HepG2 (cell line): ENCODE results near the gene EEPD1. TPM values are rescaled to one million over a fixed set of nuclear protein-coding genes. Genes with fewer than 3 reads are reported as not detected.

Experiments
- ATAC-seq: fragments of 200-7000 bp; cut with Tn5 transposase; 3 replicates; pipeline ENCODE4 v1.9.1; 2020; ENCODE audit warnings: mild to moderate bottlenecking, moderate library complexity
- BruUV-seq: library from RNA; stranded (reverse); fragments of 400-500 nt; replicated peaks from 2 replicates; lab custom pipeline; 2021; lab: Mats Ljungman, UMichigan
- CTCF ChIA-PET: fragments of 300-600 bp; formaldehyde crosslinking; extraction: SDS; loops from one replicate; lab custom pipeline; 2021; ENCODE audit warnings: low total read pairs, inconsistent platforms, low intra/inter-chr PET ratio; lab: Yijun Ruan, JAX
- POLR2A ChIA-PET: fragments of 350-600 bp; sonication (Branson Sonifier 250); formaldehyde crosslinking; loops from one replicate; lab custom pipeline; 2020; ENCODE audit warnings: antibody characterized with exemption, inconsistent platforms; lab: Yijun Ruan, JAX
- DNase-seq: peaks from one replicate; pipeline ENCODE4 v3.0.0-alpha.2; 2015; ENCODE audit warnings: low spot score
- FAIRE-seq: peaks from 3 replicates; lab custom pipeline; 2011; peaks lifted over from hg19 to GRCh38; lab: Jason Lieb, UNC
- H2AFZ ChIP-seq: one replicate; pipeline ENCODE4 v1.6.1; 2011; ENCODE audit warnings: low read length, inconsistent platforms
- H3K27ac ChIP-seq: fragments of 300-600 bp; 3 replicates; pipeline ENCODE4 v1.8.0; 2011; ENCODE audit warnings: mixed run types, mild to moderate bottlenecking, mixed read lengths, low read length, inconsistent platforms; ENCODE audit not compliant: insufficient read depth; ENCODE audit errors: extremely low read length
- H3K27me3 ChIP-seq, 2 experiments: fragments of 200-600 bp in 1 of 2; 2 replicates in 1 of 2; 3 replicates in 1 of 2; pipeline versions ENCODE4 v1.6.0 to v1.8.0; 2011; ENCODE audit warnings: low read length in 2 of 2, mild to moderate bottlenecking in 2 of 2, moderate library complexity in 2 of 2, inconsistent platforms in 1 of 2; ENCODE audit not compliant: insufficient read depth in 2 of 2, control insufficient read depth in 1 of 2
- H3K36me3 ChIP-seq, 2 experiments: fragments of 200-600 bp in 1 of 2; replicated peaks in 1 of 2; 2 replicates in 1 of 2; 3 replicates in 1 of 2; pipeline versions ENCODE4 v1.5.1 to v1.8.0; 2011; ENCODE audit warnings: low read length in 2 of 2, inconsistent platforms in 1 of 2; ENCODE audit not compliant: insufficient read depth in 2 of 2, control insufficient read depth in 1 of 2
- H3K4me1 ChIP-seq: 2 replicates; pipeline ENCODE4 v1.5.1; 2012; ENCODE audit warnings: low read length, inconsistent platforms; ENCODE audit not compliant: insufficient read depth
- H3K4me2 ChIP-seq: 2 replicates; pipeline ENCODE4 v1.6.0; 2011; ENCODE audit warnings: low read depth, low read length, inconsistent platforms
- H3K4me3 ChIP-seq, 3 experiments: fragments of 200-600 bp in 1 of 3; sonication (generic), shearing (Covaris generic) in 1 of 3; replicated peaks in 1 of 3; 2 replicates each; pipeline ENCODE4 v1.5.1; 2011 to 2016; ENCODE audit warnings: low read length in 3 of 3, inconsistent platforms in 2 of 3, low read depth in 2 of 3, mild to moderate bottlenecking in 2 of 3, control low read depth in 1 of 3, mixed read lengths in 1 of 3; ENCODE audit not compliant: insufficient read depth in 1 of 3
- H3K79me2 ChIP-seq: one replicate; pipeline ENCODE4 v1.6.1; 2011; ENCODE audit warnings: low read length, inconsistent platforms; ENCODE audit not compliant: insufficient read depth
- H3K9ac ChIP-seq: 2 replicates; pipeline ENCODE4 v1.6.0; 2011; ENCODE audit warnings: mild to moderate bottlenecking, low read depth, low read length, inconsistent platforms; ENCODE audit not compliant: insufficient read depth
- H3K9me3 ChIP-seq: 2 replicates; pipeline ENCODE4 v1.5.1; 2012; ENCODE audit warnings: mild to moderate bottlenecking, low read length
- H4K20me1 ChIP-seq: 2 replicates; pipeline ENCODE4 v1.6.0; 2011; ENCODE audit warnings: inconsistent platforms, mild to moderate bottlenecking, low read length, moderate library complexity; ENCODE audit not compliant: insufficient read depth
- DPF2 ChIP-seq: sonication (generic); formaldehyde crosslinking; IDR thresholded peaks from 2 replicates; pipeline ENCODE4 v1.4.0; 2020; ENCODE audit warnings: mild to moderate bottlenecking, low read depth, missing genetic modification reagents, borderline replicate concordance
- GATA4 ChIP-seq: sonication (generic); IDR thresholded peaks from 2 replicates; pipeline ENCODE4 v1.6.1; 2016; ENCODE audit warnings: antibody characterized with exemption, low read depth, borderline replicate concordance
- HMGA1 ChIP-seq: sonication (generic); formaldehyde crosslinking; conservative IDR thresholded peaks from 2 replicates; pipeline ENCODE4 v1.4.0; 2020; ENCODE audit warnings: missing genetic modification reagents
- MAZ ChIP-seq, 2 experiments: sonication (generic) in 1 of 2; formaldehyde crosslinking in 1 of 2; IDR thresholded peaks; 2 replicates each; pipeline versions ENCODE4 v1.5.0 to v1.6.1; 2012 to 2020; ENCODE audit warnings: low read depth in 2 of 2, mild to moderate bottlenecking in 2 of 2, borderline replicate concordance in 1 of 2, improper control_type of control experiment in 1 of 2, low read length in 1 of 2, missing genetic modification reagents in 1 of 2, moderate library complexity in 1 of 2
- RFXANK ChIP-seq: IDR thresholded peaks from 2 replicates; pipeline ENCODE4 v1.6.1; 2016
- SIN3B ChIP-seq: fragments of 150-350 bp; IDR thresholded peaks from 2 replicates; pipeline ENCODE4 v1.6.1; 2014; ENCODE audit warnings: low read length
- STAT6 ChIP-seq: sonication (generic); formaldehyde crosslinking; IDR thresholded peaks from 2 replicates; pipeline ENCODE4 v1.4.0; 2020; ENCODE audit warnings: missing genetic modification reagents, mild to moderate bottlenecking, borderline replicate concordance
- ZMAT3 ChIP-seq: sonication (generic); formaldehyde crosslinking; conservative IDR thresholded peaks from 2 replicates; pipeline ENCODE4 v1.7.0; 2021; ENCODE audit warnings: missing genetic modification reagents
- ZNF275 ChIP-seq: sonication (generic); formaldehyde crosslinking; IDR thresholded peaks from 2 replicates; pipeline ENCODE4 v1.8.0; 2022; ENCODE audit warnings: missing genetic modification reagents, mild to moderate bottlenecking, inconsistent platforms, borderline replicate concordance
- ZNF616 ChIP-seq: sonication (generic); formaldehyde crosslinking; IDR thresholded peaks from 2 replicates; pipeline ENCODE4 v1.5.0; 2020; ENCODE audit warnings: low read depth, mild to moderate bottlenecking, missing genetic modification reagents
- WGBS: methylation state at CpG from one replicate; pipeline ENCODE4 v1.1.6; 2017; ENCODE audit warnings: low lambda C conversion rate; 5-methylcytosine and 5-hydroxymethylcytosine counted together
- in situ Hi-C: cut with HindIII; loops from 2 replicates; pipeline ENCODE4 v1.10.0; 2017; ENCODE audit warnings: low pct_unique_long_range_greater_than_20kb; ENCODE audit not compliant: extremely low pct_ligation_motif_present
- intact Hi-C: fragments of 100-400 bp; cut with micrococcal nuclease; formaldehyde crosslinking; loops from one replicate; pipeline ENCODE4 v1.10.0; 2022; ENCODE audit not compliant: unreplicated experiment
- polyA plus RNA-seq, 8 experiments: library from polyadenylated mRNA; depleted of rRNA in 3 of 8; stranded (reverse) in 7 of 8; unstranded in 1 of 8; fragments of >200 nt; fragmentation: Illumina TruSeq in 4 of 8; extraction: Trizol in 4 of 8; gene quantifications; 2 replicates each; pipeline versions ENCODE4 v1.2.1 to v1.2.3, GENCODE V29; 2011 to 2016; ENCODE audit warnings: low read depth in 4 of 8, missing spikeins in 1 of 8, mixed read lengths in 1 of 8; ENCODE audit not compliant: insufficient read depth in 1 of 8
- total RNA-seq, 5 experiments: library from RNA; depleted of rRNA; stranded (reverse); fragments of >200 nt; fragmentation: Illumina TruSeq; extraction: Trizol; gene quantifications; 2 replicates each; pipeline ENCODE4 v1.2.3, GENCODE V29; 2016; ENCODE audit warnings: low read depth in 1 of 5

The EEPD1 gene
- total and polyA plus RNA-seq, 2 of the 13 experiments (the other 11 are each of a cell fraction or from before 2014, with no cell fraction given), result 10.1 to 16.4 TPM

DNA sequence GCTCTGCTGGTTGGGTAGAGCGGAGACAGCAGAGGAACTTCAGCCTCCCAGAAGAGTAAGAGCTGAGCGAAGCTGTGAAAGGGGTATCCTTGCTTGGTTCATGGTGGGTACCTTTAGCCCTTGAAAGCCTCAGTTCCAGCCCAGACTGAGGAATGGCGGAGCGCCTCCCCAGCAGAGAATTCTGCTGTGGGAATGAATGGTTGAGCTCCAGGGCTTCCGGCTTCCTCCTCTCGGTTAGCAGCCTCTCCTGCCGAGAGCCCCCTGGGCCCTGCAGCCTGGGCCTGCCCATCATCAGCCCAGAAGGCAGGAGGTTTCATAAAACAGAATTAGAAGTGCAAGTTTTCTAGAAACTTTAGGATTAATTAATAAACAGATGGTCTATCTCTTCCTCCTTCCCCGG lies 156.7 kb downstream of the EEPD1 start (continued):
- TF ChIP-seq DPF2, result no peak
- TF ChIP-seq ZMAT3 (CRISPR knock-in tag), result no peak
- TF ChIP-seq ZNF275 (CRISPR knock-in tag), result no peak
- no peak for TF ChIP-seq SIN3B
- TF ChIP-seq STAT6 (CRISPR knock-in tag), result no peak

GRCh38 chr7:36310897-36311296 lies 157.8 kb downstream of the EEPD1 start:
- WGBS, result 74% methylated on average over 5 of the region's 8 CpGs

More at GRCh38 chr7:36310897-36311296, 157.8 kb downstream of the EEPD1 start:
- Histone ChIP-seq H3K36me3 (no peaks in the 10 kb centered on the region), H3K9ac (no peak overlapping the region), H3K4me1 (peaks cover 29% of the 10 kb centered on the region), H3K9me3 (no peaks in the 10 kb centered on the region), H3K4me3 (no peak overlapping the region), H4K20me1 (no peaks in the 10 kb centered on the region), H3K4me2 (no peak overlapping the region), H3K27me3 (peaks cover 0 to 3% of the 10 kb centered on the region in 2 experiments; a peak in 2 of 5 replicates), H3K27ac (no peak overlapping the region), H2AFZ (no peak overlapping the region), H3K79me2 (no peaks in the 10 kb centered on the region)
- ChIA-PET POLR2A (no interaction called here), CTCF (no interaction called here)
- intact Hi-C loops, result no loop called here
- in situ Hi-C loops, result loop anchor here (25.0 kb wide), 1 partner anchor 599 kb away; no protein-coding TSS in a partner anchor
- TF ChIP-seq MAZ (IDR thresholded peaks at IDR 0.05; ENCODE audit: borderline replicate concordance, low read depth, low read length) (no peak), MAZ (CRISPR knock-in tag; IDR thresholded peaks at IDR 0.05; ENCODE audit: low read depth) (no peak), ZNF616 (CRISPR knock-in tag) (no peak), HMGA1 (CRISPR knock-in tag) (no peak), RFXANK (CRISPR knock-in tag) (no peak), GATA4 (no peak)
- no peak for DNase-seq
- no peak for ATAC-seq
- BruUV-seq, result no TSS peak
- no peak for FAIRE-seq
